K562 (cell line): ENCODE measurements around the gene SLC29A2. TPM values are rescaled to one million over a fixed set of nuclear protein-coding genes. Genes with fewer than 3 reads are reported as not detected.

ENCODE experiments used
- BRD9 ChIP-seq: fragments of 450-650 bp; IDR thresholded peaks from 2 replicates; pipeline ENCODE4 v1.6.1; 2018; ENCODE audit warnings: low read depth; ENCODE audit not compliant: partially characterized antibody
- CBX2 ChIP-seq: fragments of 200-600 bp; sonication (generic); IDR thresholded peaks from one replicate; pipeline ENCODE4 v1.6.1; 2012; ENCODE audit warnings: mild to moderate bottlenecking, low read length, inconsistent platforms; ENCODE audit not compliant: insufficient read depth, poor library complexity, severe bottlenecking
- ETV1 ChIP-seq: fragments of 450-650 bp; conservative IDR thresholded peaks from 2 replicates; pipeline ENCODE4 v1.6.1; 2016; ENCODE audit warnings: missing genetic modification characterization, control low read depth, low read depth, missing compliant biosample characterization
- FOSL1 ChIP-seq: fragments of 200-800 bp; sonication (Bioruptor generic); conservative IDR thresholded peaks from 2 replicates; pipeline ENCODE4 v1.6.1; 2016; ENCODE audit warnings: missing genetic modification characterization, missing compliant biosample characterization
- FOXO4 ChIP-seq: fragments of 450-650 bp; formaldehyde crosslinking; IDR thresholded peaks from 2 replicates; pipeline ENCODE4 v1.4.0; 2020; ENCODE audit warnings: mild to moderate bottlenecking, moderate library complexity
- GTF2A2 ChIP-seq: IDR thresholded peaks from 2 replicates; pipeline ENCODE4 v1.6.1; 2016; ENCODE audit warnings: mild to moderate bottlenecking, missing genetic modification characterization, missing compliant biosample characterization
- GTF2F1 ChIP-seq: IDR thresholded peaks from 2 replicates; pipeline ENCODE4 v1.6.1; 2011; ENCODE audit warnings: low read depth, low read length, improper control_type of control experiment
- IRF1 ChIP-seq: sonication (generic); formaldehyde crosslinking; IDR thresholded peaks from 2 replicates; pipeline ENCODE4 v1.8.0; 2022; ENCODE audit warnings: missing genetic modification reagents, mild to moderate bottlenecking, borderline replicate concordance
- LCOR ChIP-seq: sonication (generic); formaldehyde crosslinking; IDR thresholded peaks from 2 replicates; pipeline ENCODE4 v1.8.0; 2022; ENCODE audit warnings: mild to moderate bottlenecking, missing genetic modification reagents
- MTA3 ChIP-seq: fragments of 450-650 bp; formaldehyde crosslinking; IDR thresholded peaks from 2 replicates; pipeline ENCODE4 v1.6.1; 2017; ENCODE audit warnings: mild to moderate bottlenecking, borderline replicate concordance
- NUFIP1 ChIP-seq: fragments of 450-650 bp; IDR thresholded peaks from 2 replicates; pipeline ENCODE4 v1.6.1; 2018; ENCODE audit not compliant: partially characterized antibody
- PHB2 ChIP-seq: fragments of 450-650 bp; IDR thresholded peaks from 2 replicates; pipeline ENCODE4 v1.6.1; 2017; ENCODE audit warnings: low read depth
- POLR2AphosphoS2 ChIP-seq: IDR thresholded peaks from 2 replicates; pipeline ENCODE4 v1.6.1; 2012; ENCODE audit warnings: low read length, improper control_type of control experiment
- POLR2B ChIP-seq: fragments of 450-650 bp; IDR thresholded peaks from 2 replicates; pipeline ENCODE4 v1.6.1; 2018; ENCODE audit warnings: low read depth; ENCODE audit not compliant: partially characterized antibody
- SRSF1 ChIP-seq: fragments of 200-400 bp; formaldehyde crosslinking; IDR thresholded peaks from 2 replicates; pipeline ENCODE4 v1.6.1; 2017; ENCODE audit warnings: mild to moderate bottlenecking, low read depth, low read length, moderate library complexity
- STAT5B ChIP-seq: fragments of 250-450 bp; sonication (Bioruptor Pico); IDR thresholded peaks from 2 replicates; pipeline ENCODE4 v1.8.0; 2021; ENCODE audit warnings: mild to moderate bottlenecking, inconsistent platforms
- TFAM ChIP-seq: fragments of 250-450 bp; sonication (Bioruptor Pico); conservative IDR thresholded peaks from 2 replicates; pipeline ENCODE4 v1.5.0; 2021; ENCODE audit warnings: mild to moderate bottlenecking, moderate library complexity
- TFAP4 ChIP-seq: sonication (generic); formaldehyde crosslinking; IDR thresholded peaks from 2 replicates; pipeline ENCODE4 v1.8.0; 2022; ENCODE audit warnings: missing genetic modification reagents, mild to moderate bottlenecking, moderate library complexity, borderline replicate concordance
- ZNF133 ChIP-seq: fragments of 250-450 bp; sonication (Bioruptor Pico); IDR thresholded peaks from 2 replicates; pipeline ENCODE4 v1.4.0; 2020; ENCODE audit warnings: mild to moderate bottlenecking
- ZNF175 ChIP-seq: fragments of 200-800 bp; sonication (Bioruptor generic); IDR thresholded peaks from 2 replicates; pipeline ENCODE4 v1.6.1; 2016; ENCODE audit warnings: low read depth, mild to moderate bottlenecking, missing genetic modification characterization, missing compliant biosample characterization
- ZNF77 ChIP-seq: fragments of 250-450 bp; sonication (Bioruptor Pico); IDR thresholded peaks from 2 replicates; pipeline ENCODE4 v1.5.0; 2020
- ZSCAN32 ChIP-seq: fragments of 450-650 bp; formaldehyde crosslinking; IDR thresholded peaks from 2 replicates; pipeline ENCODE4 v1.4.0; 2020; ENCODE audit warnings: mild to moderate bottlenecking, moderate library complexity
- polyA plus RNA-seq, 8 experiments: library from polyadenylated mRNA; depleted of rRNA in 4 of 8; stranded (reverse) in 5 of 8; unstranded in 3 of 8; fragments of >200 nt; fragmentation: Nextera tagmentation in 2 of 8; fragmentation: Illumina TruSeq in 1 of 8; extraction: Ambion mirVana in 2 of 8; extraction: Trizol in 1 of 8; gene quantifications; 2 replicates each; pipeline versions ENCODE4 v1.2.1 to v1.2.3, GENCODE V29; 2011 to 2014; ENCODE audit warnings: inconsistent platforms in 1 of 8, missing spikeins in 1 of 8
- total RNA-seq, 7 experiments: library from RNA; depleted of rRNA in 6 of 7; stranded (reverse); fragments of >200 nt in 6 of 7; fragmentation: Illumina TruSeq in 2 of 7; extraction: Trizol in 2 of 7; gene quantifications; 2 replicates each; pipeline versions ENCODE4 v1.2.1 to v1.2.3, GENCODE V29; 2011 to 2021; ENCODE audit warnings: low replicate concordance in 1 of 7
- TF ChIP-seq, protein P1 (sequence below): fragments of 250-450 bp; sonication (Bioruptor Pico); IDR thresholded peaks from 2 replicates; pipeline ENCODE4 v1.4.0; 2020; ENCODE audit warnings: mild to moderate bottlenecking, moderate library complexity

SLC29A2 gene
- total and polyA plus RNA-seq, 9 of the 15 experiments (the other 6 are each of a cell fraction or from before 2014, with no cell fraction given): 2.4 to 48.6 (median 14.2) TPM

GRCh38 chr11:66347425-66348276 is 23.9 kb downstream of the SLC29A2 start, which contains the start of gene B4GAT1 (continued):
- TF ChIP-seq NUFIP1: no peak
- TF ChIP-seq ZNF133 (CRISPR knock-in tag): no peak
- TF ChIP-seq ETV1 (tag): peak; percentile 64; the same call in 1 of the 2 replicates
- no peak; the same call in 1 of the 2 replicates for TF ChIP-seq IRF1 (CRISPR knock-in tag)
- TF ChIP-seq ZNF77 (CRISPR knock-in tag): no peak
- peak; percentile 97 for TF ChIP-seq BRD9
- no peak for TF ChIP-seq SRSF1
- no peak for TF ChIP-seq STAT5B (CRISPR knock-in tag)
- TF ChIP-seq LCOR: no peak
- TF ChIP-seq TFAP4 (CRISPR knock-in tag): peak; percentile 74; the same call in 1 of the 2 replicates
- no peak for TF ChIP-seq ZSCAN32 (CRISPR knock-in tag)
- TF ChIP-seq GTF2A2 (tag): no peak
- TF ChIP-seq MTA3: no peak; the same call in 1 of the 2 replicates
- no peak for TF ChIP-seq TFAM
- peak; percentile 54 for TF ChIP-seq POLR2B
- TF ChIP-seq ZNF175: no peak
- TF ChIP-seq PHB2: no peak
- no peak; the same call in 1 of the 2 replicates for TF ChIP-seq GTF2F1
- TF ChIP-seq POLR2AphosphoS2: no peak
- TF ChIP-seq, protein P1, sequence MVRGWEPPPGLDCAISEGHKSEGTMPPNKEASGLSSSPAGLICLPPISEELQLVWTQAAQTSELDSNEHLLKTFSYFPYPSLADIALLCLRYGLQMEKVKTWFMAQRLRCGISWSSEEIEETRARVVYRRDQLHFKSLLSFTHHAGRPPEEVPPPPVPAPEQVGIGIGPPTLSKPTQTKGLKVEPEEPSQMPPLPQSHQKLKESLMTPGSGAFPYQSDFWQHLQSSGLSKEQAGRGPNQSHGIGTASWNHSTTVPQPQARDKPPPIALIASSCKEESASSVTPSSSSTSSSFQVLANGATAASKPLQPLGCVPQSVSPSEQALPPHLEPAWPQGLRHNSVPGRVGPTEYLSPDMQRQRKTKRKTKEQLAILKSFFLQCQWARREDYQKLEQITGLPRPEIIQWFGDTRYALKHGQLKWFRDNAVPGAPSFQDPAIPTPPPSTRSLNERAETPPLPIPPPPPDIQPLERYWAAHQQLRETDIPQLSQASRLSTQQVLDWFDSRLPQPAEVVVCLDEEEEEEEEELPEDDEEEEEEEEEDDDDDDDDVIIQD (CRISPR knock-in tag): no peak
- TF ChIP-seq FOSL1 (tag): peak; percentile 48
- no peak for TF ChIP-seq CBX2
- no peak for TF ChIP-seq FOXO4 (CRISPR knock-in tag)
